OCI-LY7 (cell line): ENCODE measurements around the gene HIVEP3.

ENCODE experiments used
- EZH2phosphoT487 ChIP-seq: fragments of 200-600 bp; sonication (generic); IDR thresholded peaks from 2 replicates; pipeline ENCODE4 v1.6.1; 2018; ENCODE audit warnings: low read depth, borderline replicate concordance, mild to moderate bottlenecking, mixed run types, antibody characterized with exemption, low read length, moderate library complexity, mixed read lengths
- TF ChIP-seq, protein P1 (sequence below): fragments of 200-600 bp; sonication (generic); conservative IDR thresholded peaks from 2 replicates; pipeline ENCODE4 v1.5.1; 2014; ENCODE audit warnings: mild to moderate bottlenecking, antibody characterized with exemption, low read length, moderate library complexity, mixed read lengths

DNA sequence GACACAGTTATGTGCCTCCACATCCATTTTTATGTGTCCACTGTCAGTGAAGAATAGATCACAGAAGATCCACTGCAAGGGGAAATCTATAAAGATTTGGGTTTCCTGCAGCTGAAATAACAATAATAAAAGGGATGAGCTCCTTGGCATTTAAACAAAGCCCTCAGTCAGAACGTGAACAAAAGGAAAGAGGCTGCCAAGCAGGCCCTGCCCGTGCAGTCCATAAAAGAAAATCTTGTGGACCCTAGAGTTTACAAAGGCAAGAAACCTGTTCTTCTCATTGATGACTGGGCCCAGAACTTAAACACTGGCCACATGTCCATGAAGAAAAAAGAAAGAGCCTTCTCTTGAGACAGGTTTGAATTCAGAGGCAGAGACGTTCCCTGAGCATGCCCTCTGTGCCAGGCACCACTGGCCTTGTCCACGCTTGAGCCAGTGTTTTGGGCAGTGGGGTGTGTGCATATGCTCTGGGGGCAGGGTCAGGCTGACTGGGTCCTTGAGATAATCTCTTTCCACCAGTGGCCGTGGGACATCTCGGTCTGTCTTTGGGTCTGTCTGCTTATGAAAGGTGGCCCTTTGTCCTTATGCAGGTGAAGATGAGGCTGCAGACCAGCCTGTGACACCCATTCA lies 142.7 kb downstream of the HIVEP3 start:
- TF ChIP-seq, protein P1, sequence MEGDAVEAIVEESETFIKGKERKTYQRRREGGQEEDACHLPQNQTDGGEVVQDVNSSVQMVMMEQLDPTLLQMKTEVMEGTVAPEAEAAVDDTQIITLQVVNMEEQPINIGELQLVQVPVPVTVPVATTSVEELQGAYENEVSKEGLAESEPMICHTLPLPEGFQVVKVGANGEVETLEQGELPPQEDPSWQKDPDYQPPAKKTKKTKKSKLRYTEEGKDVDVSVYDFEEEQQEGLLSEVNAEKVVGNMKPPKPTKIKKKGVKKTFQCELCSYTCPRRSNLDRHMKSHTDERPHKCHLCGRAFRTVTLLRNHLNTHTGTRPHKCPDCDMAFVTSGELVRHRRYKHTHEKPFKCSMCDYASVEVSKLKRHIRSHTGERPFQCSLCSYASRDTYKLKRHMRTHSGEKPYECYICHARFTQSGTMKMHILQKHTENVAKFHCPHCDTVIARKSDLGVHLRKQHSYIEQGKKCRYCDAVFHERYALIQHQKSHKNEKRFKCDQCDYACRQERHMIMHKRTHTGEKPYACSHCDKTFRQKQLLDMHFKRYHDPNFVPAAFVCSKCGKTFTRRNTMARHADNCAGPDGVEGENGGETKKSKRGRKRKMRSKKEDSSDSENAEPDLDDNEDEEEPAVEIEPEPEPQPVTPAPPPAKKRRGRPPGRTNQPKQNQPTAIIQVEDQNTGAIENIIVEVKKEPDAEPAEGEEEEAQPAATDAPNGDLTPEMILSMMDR, result no peak
- TF ChIP-seq EZH2phosphoT487, result no peak
